Lower leg skin (tissue), 4 donors: ENCODE results near the gene SUPT4H1. TPM values are rescaled to one million over a fixed set of nuclear protein-coding genes. Genes with fewer than 3 reads are reported as not detected.

Source experiments
- DNase-seq, 2 donors: peaks; one replicate each; pipeline ENCODE4 v3.0.0-alpha.2; 2019; ENCODE audit warnings: low spot score in 2 of 2
- H3K4me3 ChIP-seq: fragments of 200-600 bp; sonication (generic); 2 replicates; pipeline ENCODE4 v1.5.1; 2017; ENCODE audit warnings: mild to moderate bottlenecking, low read depth; ENCODE audit not compliant: poor library complexity, severe bottlenecking
- POLR2A ChIP-seq, 2 donors: fragments of 450-650 bp; IDR thresholded peaks; one replicate each; pipeline ENCODE4 v1.6.1; 2016 to 2017; ENCODE audit warnings: antibody characterized with exemption in 2 of 2, mild to moderate bottlenecking in 1 of 2, moderate library complexity in 1 of 2
- WGBS, 2 donors: methylation state at CpG; one replicate each; pipeline ENCODE4 v1.1.5; 2018; 5-methylcytosine and 5-hydroxymethylcytosine counted together
- intact Hi-C: fragments of 100-400 bp; cut with DNase I; formaldehyde crosslinking; loops from one replicate; pipeline ENCODE4 v1.15.0; 2023; ENCODE audit warnings: low total_unique reads
- microRNA counts, 2 donors: library from miRNA; unstranded; fragments of <30 nt; microRNA quantifications; one replicate each; lab custom pipeline; 2016
- microRNA-seq, 2 donors: library from miRNA; unstranded; fragments of <30 nt; microRNA quantifications; one replicate each; pipeline ENCODE4, GENCODE V29; 2016; ENCODE audit warnings: borderline replicate concordance in 2 of 2, borderline number of aligned reads in 1 of 2
- total RNA-seq, 4 donors: library from RNA; depleted of rRNA; stranded (reverse); fragments of >200 nt; gene quantifications; one replicate each; pipeline ENCODE4 v1.1.0, GENCODE V29; 2016
- TF ChIP-seq, protein P1 (sequence below), 3 donors: fragments of 450-650 bp; IDR thresholded peaks; one replicate each; pipeline ENCODE4 v1.5.1; 2016; ENCODE audit warnings: antibody characterized with exemption in 3 of 3, mild to moderate bottlenecking in 3 of 3, moderate library complexity in 2 of 3

Gene SUPT4H1
- total RNA-seq, 4 donors from 2014 or later, result 49.5 to 89.7 (median 57.5) TPM

DNA sequence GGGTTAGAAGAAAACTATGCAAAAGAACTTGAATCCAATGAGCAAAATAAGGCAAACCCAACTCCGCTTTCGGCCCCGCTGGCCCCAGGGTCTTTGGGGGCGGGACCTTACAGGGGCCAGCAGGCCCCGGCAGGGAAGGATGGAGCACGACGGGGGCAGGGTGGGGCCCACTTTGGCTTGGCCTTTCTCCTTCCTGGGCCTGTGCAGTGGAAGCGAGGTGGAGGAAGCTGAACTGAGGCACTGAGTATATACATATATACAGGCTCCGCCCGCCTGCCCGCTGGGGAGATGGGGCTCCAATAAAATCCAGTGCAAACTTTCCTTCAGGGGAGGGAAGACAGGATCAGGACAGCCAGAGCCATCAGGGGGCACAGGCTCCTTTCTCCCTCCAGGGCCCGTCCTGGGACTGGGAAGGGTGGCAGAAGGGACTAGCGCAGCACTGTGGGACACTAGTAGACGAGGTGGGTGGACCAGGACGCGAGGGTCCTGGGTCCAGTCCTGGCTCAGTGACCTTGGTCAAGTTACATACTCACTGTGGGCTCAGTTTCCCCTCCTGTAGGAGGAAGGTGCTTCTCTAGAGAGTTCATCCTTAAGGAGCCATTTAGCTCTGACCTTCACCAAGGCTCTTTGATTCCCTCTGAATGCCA is 50.4 kb downstream of the SUPT4H1 start:
- peak in 1 of 2 donors; percentile 79 for DNase-seq
- intact Hi-C loops, result no loop called here

DNA sequence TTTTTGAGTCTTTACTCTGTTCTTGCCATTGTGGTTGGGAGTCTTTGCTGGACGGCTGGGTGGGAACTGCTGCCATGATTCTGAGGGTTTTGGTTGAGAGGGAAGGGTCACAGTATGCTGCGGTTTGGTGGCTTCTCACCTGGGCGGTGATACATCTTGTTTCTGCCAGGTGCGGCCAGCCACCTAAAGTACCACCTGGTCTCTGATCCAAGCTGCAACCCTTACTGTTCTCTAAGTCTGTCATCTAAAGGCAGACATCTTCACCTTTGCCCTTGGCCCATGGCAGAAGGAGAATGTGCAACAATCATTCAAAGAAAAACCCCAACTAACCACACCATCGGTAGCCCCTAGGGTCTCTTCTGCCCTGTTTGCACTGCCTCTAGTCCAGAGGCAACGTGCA is 51.7 kb downstream of the SUPT4H1 start:
- TF ChIP-seq POLR2A (IDR thresholded peaks at IDR 0.05), result no peak
- TF ChIP-seq, protein P1, sequence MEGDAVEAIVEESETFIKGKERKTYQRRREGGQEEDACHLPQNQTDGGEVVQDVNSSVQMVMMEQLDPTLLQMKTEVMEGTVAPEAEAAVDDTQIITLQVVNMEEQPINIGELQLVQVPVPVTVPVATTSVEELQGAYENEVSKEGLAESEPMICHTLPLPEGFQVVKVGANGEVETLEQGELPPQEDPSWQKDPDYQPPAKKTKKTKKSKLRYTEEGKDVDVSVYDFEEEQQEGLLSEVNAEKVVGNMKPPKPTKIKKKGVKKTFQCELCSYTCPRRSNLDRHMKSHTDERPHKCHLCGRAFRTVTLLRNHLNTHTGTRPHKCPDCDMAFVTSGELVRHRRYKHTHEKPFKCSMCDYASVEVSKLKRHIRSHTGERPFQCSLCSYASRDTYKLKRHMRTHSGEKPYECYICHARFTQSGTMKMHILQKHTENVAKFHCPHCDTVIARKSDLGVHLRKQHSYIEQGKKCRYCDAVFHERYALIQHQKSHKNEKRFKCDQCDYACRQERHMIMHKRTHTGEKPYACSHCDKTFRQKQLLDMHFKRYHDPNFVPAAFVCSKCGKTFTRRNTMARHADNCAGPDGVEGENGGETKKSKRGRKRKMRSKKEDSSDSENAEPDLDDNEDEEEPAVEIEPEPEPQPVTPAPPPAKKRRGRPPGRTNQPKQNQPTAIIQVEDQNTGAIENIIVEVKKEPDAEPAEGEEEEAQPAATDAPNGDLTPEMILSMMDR (IDR thresholded peaks at IDR 0.05), result no peak
- H3K4me3 ChIP-seq, result no peak overlapping the region
- 91% methylated on average over 6 of the region's 6 CpGs for WGBS, 2 donors
- intact Hi-C loops, result no loop called here
- DNase-seq, result peak in 1 of 2 donors; percentile 48

More for the DNA sequence above, 50.4 kb downstream of the SUPT4H1 start:
- H3K4me3 ChIP-seq, result no peak overlapping the region
- 76 to 85% methylated on average over 16 of the region's 16 CpGs for WGBS, 2 donors
- no peak for TF ChIP-seq POLR2A (IDR thresholded peaks at IDR 0.05)
- TF ChIP-seq, protein P1 (IDR thresholded peaks at IDR 0.05), result no peak

MicroRNA genes within 50 kb of the gene (microRNA counts, 767-probe panel; counts per million panel counts)
- microRNA hsa-miR-142-3p (lab: Ali Mortazavi, UCI), result 7,157 to 9,465 counts per million in 2 donors
- 0 to 358 counts per million in 2 donors for microRNA hsa-miR-142-5p (lab: Ali Mortazavi, UCI)

Small RNA genes lying within 50 kb of the gene (microRNA-seq; reads per million reads assigned to microRNA genes)
- gene MIR4736, result 0 reads per million in 2 donors

Other genes starting within 250 kb of the SUPT4H1 start
- gene OR4D1, start 203.8 kb downstream of the SUPT4H1 start, total RNA-seq, result under 1 TPM in 1 of 4 donors, not detected in 3; 0.17 TPM
- not detected for gene OR4D2, start 185.2 kb downstream of the SUPT4H1 start, total RNA-seq
- gene EPX, start 159.5 kb downstream of the SUPT4H1 start, total RNA-seq, result not detected
- 10 to 100 TPM; 10.8 to 17.3 (median 14.7) TPM for gene MKS1, start 132.9 kb downstream of the SUPT4H1 start, total RNA-seq
- under 1 TPM in 2 of 4 donors, not detected in 2; 0.06 to 0.59 TPM for gene LPO, start 113.6 kb downstream of the SUPT4H1 start, total RNA-seq
- gene MPO, start 71.3 kb downstream of the SUPT4H1 start, total RNA-seq, result under 1 TPM in 1 of 4 donors, not detected in 3; 0.10 TPM
- gene TSPOAP1, start 23.4 kb downstream of the SUPT4H1 start, total RNA-seq, result 10 to 100 TPM in 1 of 4 donors, 1 to 10 TPM in 3; 8.2 to 18.3 (median 8.8) TPM
- 10 to 100 TPM; 11.0 to 20.0 (median 18.4) TPM for gene RNF43, start 65.3 kb upstream of the SUPT4H1 start, total RNA-seq
- under 1 TPM in 2 of 4 donors, not detected in 2; 0.08 to 0.10 TPM for gene HSF5, start 136.2 kb upstream of the SUPT4H1 start, total RNA-seq
- gene MTMR4, start 162.4 kb upstream of the SUPT4H1 start, total RNA-seq, result 10 to 100 TPM; 37.6 to 50.2 (median 38.8) TPM